Hepatocyte (in vitro differentiated cells): ENCODE results near the gene CISD2.

ENCODE experiments used
- CTCF ChIP-seq: fragments of 200-600 bp; sonication (generic); IDR thresholded peaks from 2 replicates; pipeline ENCODE4 v1.5.1; 2016; ENCODE audit warnings: antibody characterized with exemption, mild to moderate bottlenecking; ENCODE audit not compliant: poor library complexity
- EZH2 ChIP-seq: fragments of 200-600 bp; sonication (generic); IDR thresholded peaks from 2 replicates; pipeline ENCODE4 v1.6.1; 2016; ENCODE audit warnings: antibody characterized with exemption, mild to moderate bottlenecking, borderline replicate concordance

- TF ChIP-seq CTCF (no peak), EZH2 (no peak)
Measured at GRCh38 chr4:102868153-102868780, 525 bp upstream of the CISD2 start.
